HG03045 (cell line): Measurements from ENCODE around the gene TUT7.
A peak's percentile ranks its signal among the peaks of the same experiment; 100 is the strongest.
"Not testable (repeated sequence)": the region's sequence is repeated elsewhere in the genome, so short reads cannot be mapped to it uniquely, and the experiment has no call there.

Experiments used
- ATAC-seq: cut with Tn5 transposase; IDR thresholded peaks from one replicate; pipeline ENCODE4 v1.9.1; 2021; ENCODE audit warnings: mild to moderate bottlenecking, moderate library complexity; ENCODE audit not compliant: unreplicated experiment

The TUT7 gene, protein sequence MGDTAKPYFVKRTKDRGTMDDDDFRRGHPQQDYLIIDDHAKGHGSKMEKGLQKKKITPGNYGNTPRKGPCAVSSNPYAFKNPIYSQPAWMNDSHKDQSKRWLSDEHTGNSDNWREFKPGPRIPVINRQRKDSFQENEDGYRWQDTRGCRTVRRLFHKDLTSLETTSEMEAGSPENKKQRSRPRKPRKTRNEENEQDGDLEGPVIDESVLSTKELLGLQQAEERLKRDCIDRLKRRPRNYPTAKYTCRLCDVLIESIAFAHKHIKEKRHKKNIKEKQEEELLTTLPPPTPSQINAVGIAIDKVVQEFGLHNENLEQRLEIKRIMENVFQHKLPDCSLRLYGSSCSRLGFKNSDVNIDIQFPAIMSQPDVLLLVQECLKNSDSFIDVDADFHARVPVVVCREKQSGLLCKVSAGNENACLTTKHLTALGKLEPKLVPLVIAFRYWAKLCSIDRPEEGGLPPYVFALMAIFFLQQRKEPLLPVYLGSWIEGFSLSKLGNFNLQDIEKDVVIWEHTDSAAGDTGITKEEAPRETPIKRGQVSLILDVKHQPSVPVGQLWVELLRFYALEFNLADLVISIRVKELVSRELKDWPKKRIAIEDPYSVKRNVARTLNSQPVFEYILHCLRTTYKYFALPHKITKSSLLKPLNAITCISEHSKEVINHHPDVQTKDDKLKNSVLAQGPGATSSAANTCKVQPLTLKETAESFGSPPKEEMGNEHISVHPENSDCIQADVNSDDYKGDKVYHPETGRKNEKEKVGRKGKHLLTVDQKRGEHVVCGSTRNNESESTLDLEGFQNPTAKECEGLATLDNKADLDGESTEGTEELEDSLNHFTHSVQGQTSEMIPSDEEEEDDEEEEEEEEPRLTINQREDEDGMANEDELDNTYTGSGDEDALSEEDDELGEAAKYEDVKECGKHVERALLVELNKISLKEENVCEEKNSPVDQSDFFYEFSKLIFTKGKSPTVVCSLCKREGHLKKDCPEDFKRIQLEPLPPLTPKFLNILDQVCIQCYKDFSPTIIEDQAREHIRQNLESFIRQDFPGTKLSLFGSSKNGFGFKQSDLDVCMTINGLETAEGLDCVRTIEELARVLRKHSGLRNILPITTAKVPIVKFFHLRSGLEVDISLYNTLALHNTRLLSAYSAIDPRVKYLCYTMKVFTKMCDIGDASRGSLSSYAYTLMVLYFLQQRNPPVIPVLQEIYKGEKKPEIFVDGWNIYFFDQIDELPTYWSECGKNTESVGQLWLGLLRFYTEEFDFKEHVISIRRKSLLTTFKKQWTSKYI (N-terminal part only)

DNA sequence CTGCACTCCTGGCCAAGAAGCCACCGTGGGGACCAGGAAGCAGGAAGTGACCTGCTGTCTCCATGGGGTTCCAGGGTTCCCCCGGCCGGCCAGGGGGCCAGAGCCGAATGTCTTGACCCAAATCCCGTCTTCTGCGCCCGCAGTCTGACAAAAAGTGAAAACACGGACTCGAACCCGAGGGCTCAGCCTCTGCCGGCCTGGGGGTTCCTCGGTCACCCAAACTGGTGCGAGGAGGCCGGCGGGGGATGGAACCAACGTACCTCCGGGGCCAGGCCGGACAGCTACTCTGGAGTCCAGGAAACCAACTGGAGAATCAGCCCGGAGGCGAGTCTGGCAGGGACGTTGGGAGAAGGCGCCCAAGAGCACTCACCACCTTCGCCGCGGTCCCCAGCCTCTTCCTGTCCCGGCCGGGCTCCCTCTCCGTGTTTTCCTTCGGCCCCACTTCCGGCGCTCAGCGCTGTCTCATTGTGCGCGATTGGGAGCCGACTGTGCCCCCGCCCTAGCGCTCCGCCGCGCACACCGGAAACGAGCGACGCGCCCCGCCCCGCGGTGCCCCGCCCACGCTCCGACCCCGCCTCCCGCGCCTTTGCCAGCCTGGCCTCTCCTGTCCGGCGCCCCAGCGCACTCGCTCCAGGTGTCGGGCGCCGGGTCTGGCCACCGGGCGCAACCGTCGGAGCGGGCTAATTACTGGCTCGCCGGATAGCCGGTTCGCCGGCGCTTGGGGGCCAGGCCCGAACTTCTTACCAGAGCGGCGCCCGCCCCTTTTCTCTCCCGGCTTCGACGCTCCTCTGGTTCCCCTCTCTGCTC, at the start of gene TUT7:
Gene TUT7, minus strand, starts transcription at position 400 of the 807 bp plus-strand sequence. CDS start 1,211 bp downstream, outside the sequence.
- ATAC-seq: peak; percentile 83

DNA sequence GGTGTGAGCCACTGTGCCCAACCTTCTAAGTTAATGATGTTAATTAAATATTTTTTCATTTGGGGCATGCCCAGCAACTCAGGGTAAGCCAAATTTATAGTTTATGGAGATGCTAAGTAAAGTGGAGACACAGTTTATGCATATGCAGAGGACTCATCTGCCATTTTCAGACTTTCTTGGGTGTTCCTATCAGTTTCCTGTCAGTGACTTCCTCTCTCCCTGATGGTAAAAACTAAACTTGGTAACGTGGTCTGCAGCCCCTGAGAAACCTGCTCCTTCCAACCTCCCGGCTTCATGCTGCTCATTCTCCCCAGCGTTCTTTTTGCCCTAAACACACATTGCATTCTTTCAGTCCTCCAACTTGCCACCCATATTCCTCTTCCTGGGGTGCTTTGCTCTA, 48.4 kb upstream of the TUT7 start:
- no peak for ATAC-seq

DNA sequence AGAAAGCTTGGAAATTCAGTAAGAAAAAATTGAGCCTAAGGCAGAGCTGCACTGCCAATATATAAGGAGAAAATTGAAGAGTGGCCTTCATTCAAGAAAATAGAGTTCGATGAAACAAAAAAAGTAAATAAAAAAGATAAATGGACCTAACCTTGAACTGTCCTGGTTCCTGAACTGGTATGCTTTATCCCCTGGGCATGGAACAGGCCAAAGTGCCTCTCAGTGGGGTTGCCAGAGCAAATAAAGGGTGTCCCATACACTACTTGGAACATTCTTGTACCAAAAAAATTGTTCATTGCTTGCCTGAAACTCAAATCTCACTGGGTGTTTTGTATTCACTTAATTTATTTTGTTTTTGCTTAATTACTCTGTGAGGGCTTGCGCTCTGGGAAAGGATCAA, 42.2 kb upstream of the TUT7 start:
- ATAC-seq: no peak

DNA sequence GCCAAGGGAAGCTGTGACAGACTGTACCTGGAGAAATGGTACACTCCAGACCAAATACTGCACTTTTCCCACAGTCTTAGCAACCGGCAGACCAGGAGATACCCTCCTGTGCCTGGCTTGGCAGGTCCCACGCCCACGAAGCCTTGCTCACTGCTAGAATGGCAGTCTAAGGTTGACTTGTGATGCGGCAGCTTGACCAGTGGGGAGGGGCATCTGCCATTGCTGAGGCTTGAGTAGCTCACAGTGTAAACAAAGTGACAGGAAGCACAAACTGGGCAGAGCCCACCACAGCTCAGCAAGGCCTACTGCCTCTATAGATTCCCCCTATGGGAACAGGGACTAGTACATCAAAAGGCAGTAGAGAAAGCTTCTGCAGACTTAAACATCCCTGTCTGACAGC, 36.0 kb upstream of the TUT7 start:
- not testable (repeated sequence) for ATAC-seq

DNA sequence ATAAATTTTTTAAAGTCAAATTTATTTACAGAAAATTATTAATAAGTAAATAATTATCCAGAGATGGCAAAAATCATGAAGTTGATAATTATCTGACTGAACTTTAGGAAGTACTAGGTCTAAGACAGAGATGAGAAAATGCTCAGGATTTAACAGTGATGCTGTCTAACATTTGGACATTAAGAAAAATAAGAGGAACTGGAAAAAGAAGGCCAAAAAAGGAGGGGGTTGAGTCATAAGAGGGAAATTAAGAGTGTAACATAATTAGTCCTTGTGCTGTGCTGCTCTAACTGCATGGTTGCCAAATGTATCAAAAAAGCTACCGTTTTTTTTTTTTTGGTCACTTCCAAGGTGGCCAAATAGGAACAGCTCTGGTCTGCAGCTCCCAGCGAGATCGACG, 35.4 kb upstream of the TUT7 start:
- no peak for ATAC-seq

DNA sequence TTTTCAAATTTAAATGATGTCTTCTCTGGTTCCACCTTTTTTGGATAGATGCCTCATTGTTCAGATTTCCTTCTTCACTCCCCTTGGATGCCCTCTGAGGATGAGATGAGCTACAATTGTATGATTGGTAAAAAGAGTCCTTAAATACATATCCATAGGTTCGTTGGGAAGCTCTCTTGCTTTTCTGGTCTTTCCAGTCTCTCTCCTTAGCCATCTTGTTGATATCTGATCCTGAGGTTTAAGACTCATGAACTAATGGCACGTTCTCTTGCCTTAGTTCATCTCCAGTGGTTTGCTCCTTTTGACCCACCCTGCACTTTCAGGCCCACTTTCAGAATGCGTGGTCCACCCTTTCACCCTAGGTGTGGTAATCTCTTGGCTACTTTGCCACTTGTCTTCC, 33.2 kb upstream of the TUT7 start:
- ATAC-seq: no peak

DNA sequence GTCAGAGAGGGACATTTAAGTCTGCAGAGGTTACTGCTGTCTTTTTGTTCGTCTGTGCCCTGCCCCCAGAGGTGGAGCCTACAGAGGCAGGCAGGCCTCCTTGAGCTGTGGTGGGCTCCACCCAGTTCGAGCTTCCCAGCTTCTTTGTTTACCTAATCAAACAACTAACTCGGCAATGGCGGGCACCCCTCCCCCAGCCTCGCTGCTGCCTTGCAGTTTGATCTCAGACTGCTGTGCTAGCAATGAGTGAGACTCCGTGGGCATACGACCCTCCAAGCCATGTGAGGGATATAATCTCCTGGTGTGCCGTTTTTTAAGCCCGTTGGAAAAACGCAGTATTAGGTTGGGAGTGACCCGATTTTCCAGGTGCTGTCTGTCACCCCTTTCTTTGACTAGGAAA, 28.8 kb upstream of the TUT7 start:
- not testable (repeated sequence) for ATAC-seq

DNA sequence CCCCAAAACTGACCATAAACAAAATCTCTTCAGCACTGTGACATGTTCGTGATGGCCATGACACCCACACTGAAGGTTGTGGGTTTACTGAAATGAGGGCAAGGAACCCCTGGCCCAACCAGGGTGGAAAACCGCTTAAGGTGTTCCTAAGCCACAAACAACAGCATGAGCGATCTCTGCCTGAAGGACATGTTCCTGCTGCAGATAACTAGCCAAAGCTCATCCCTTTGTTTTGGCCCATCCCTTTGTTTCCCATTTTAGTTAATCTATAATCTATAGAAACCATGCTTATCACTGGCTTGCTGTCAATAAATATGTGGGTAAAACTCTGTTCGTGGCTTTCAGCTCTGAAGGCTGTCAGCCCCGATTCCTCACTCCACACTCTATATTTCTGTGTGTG, 21.8 kb upstream of the TUT7 start:
- ATAC-seq: no peak

DNA sequence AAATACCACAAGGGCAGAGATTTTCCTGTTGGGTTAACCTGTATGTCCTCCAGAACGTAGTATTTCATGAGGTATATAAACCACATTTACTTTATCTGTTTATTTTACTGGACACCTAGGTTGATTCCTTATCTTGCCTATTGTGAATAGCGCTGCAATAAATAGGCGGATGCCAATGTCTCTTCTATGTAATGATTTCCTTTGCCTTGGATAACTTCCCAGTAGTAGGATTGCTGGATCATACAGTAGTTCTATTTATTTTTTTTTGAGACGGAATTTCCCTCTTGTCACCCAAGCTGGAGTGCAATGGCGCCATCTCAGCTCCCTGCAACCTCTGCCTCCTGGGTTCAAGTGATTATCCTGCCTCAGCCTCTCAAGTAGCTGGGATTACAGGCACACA, 15.6 kb upstream of the TUT7 start:
- ATAC-seq: no peak

DNA sequence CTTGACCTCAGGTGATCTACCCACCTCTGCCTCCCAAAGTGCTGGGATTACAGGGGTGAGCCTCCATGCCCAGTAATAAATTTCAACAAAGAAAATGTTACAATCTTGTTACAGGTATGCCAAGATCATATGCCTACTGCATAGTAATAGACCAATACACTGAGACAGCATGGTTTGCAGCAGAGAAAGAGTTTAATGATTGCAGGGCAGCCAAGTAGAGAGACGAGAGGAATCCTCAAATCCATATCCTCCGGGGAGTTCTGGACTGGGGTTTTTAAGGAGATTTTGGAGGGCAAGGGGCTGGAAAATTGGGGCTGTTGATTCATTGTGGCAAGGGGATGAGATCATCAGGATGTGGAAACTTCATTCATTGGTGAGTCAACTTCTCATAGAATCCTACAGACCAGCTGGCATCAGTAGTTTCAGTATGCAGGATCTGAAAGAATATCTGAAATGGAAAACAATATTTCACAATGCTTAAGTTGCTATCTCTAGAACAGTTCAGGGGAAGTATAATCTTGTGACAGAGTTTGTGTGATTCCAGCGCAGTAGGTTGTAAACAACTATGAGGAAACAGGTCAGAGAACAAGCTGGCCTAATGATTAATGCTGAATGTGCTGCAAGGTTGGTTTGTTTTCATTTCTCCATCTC, 14.8 kb upstream of the TUT7 start:
- ATAC-seq: no peak

DNA sequence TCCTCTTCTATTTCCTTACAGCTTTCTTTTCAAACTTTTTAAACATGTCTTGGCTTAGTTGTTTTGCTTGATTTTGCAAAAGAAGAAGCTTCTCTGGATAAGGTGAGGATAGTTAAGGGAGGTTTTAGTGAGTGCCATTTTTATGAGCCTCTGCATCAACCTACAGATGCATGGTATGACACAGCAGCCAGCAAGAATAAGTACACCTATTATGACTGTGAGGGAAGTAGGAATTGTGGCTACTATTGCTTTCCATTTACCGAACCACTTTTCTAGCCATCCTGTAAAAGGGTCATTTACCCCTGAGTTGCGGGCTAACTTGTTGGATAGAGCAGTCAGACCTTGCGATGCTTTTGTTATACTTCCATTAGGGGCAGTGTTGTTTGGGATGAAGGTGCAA, 7.0 kb upstream of the TUT7 start:
- ATAC-seq: no peak

DNA sequence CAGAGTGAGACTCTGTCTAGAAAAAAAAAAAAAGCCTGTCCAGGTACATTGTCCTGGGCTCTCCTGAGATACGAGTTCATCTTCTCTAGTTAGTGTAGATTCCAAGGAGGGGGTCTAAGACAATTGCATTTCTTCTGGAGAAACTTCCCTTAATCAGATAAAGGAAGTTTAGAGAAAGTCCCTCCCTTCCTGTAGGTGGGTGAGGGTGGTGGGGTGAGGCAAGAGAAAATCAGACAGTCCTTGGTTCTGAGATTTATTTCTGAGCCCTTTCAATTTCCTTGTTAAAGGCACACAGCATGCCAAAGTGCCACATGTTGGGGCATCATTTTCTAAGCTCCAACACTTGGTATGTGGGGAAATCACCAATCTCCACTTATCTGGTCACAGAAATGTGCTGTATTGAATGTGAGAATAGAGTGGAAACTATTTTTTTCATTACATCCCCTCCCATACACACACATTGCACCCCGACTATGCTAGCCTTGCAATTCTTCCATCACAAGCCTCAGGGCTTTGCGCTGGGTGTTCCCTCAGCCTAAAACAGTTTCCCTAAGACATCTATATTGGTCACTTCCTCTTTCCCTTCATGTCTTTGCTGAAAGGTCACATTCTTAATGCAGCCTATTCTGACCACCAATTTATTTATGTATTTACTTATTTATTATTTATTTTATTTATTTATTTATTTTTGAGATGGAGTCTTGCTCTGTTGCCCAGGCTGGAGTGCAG, 5.1 kb upstream of the TUT7 start:
- no peak for ATAC-seq

DNA sequence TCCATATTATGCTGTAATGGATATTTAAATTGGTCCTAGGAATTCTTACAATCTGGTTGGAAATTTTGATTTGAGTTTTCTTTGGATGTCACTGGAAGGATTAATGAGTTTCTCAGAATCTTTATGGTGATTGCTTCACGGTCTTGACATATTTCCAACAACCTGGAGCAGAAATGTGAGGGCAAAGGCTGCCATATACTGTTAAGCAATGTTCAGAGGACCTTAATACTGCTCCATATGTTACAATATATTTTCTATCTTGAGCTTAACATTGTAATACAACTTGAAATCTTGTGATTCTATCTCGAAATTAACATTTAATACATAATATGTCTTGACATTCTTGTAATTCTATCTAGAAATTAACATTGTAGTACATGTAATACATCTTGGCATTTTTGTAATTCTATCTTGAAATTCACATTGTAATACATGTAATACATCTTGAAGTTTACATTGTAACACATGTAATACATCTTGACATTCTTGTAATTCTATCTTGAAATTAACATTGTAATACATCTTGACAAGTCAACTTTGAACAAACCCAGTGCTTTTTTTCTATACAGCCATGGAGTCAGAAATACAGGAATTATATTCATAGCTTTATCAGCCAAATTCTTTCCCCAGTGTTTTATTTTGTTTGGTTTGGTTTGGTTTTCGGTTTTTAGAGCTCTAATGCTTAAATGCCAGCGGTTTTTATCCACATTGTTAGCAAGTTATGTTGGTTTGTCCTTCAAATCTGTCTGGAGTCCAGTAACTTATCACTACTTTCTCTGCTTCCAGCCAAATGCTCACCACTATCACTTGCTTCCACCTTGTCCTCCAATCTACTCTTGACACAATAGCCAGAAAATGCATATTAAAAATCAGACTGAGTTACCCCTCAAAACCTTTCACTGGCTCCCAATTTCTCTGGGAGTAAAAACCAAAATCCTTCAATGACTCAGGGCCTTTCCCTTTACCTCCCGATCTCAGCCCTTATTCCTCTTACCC, 3.0 kb upstream of the TUT7 start:
- ATAC-seq: no peak

DNA sequence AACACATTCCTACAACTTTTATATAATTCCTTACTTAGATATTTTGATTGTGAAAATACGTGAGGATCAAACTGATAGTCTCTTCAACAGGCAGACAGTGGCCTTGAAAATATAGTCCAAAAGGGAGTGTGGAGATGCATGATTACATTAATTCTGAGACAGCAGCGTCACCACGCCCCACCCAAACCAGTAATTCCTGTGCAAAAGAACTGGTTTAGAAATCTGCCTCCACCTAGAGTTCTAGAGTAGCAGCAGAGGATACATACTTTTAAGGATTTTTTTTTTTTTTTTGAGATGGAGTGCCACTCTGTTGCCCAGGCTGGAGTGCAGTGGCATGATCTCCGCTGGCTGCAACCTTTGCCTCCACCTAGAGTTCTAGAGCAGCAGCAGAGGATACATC, 1.6 kb upstream of the TUT7 start:
- ATAC-seq: no peak

DNA sequence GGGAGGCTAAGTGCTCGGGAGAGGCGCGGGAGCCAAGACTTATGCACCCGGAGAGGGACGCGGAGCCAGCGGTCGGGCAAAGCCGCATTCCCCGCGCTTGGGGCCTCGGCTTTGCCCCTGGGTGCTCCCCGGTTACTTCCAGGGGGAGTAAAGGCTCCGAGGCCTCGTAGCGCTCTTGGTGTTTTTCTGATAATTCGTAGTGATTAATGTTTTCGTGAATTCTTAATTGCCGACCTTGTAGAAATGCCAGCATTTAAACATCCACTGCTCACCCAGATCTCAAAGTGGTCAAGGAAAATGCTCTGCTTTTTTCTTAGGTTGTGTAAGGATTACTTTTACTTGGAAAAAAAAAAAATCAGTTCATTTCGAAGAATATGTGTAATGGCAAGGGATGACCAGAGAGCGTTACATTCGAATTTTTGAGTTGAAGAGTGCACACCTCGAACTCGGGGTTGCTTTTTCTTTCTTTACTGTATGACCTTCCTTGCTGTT, 654 bp upstream of the TUT7 start:
- ATAC-seq: no peak

DNA sequence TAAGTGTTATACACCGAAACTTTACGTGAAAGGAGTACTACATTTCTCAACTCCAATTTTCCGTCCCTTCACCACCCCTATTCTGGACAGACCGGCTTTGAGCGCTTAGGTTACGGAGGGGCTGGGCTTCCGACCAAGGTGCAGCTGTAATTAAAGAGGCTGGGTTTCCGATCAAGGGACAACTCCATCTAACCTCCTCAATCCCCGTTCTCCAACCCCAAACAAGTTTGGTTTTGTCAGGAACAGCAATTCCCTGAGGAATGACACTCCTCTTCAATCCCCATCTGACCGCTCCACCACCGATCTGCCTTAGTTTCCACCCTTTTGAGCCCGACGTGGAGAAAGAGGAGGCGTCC, 577 bp downstream of the TUT7 start:
- no peak for ATAC-seq

DNA sequence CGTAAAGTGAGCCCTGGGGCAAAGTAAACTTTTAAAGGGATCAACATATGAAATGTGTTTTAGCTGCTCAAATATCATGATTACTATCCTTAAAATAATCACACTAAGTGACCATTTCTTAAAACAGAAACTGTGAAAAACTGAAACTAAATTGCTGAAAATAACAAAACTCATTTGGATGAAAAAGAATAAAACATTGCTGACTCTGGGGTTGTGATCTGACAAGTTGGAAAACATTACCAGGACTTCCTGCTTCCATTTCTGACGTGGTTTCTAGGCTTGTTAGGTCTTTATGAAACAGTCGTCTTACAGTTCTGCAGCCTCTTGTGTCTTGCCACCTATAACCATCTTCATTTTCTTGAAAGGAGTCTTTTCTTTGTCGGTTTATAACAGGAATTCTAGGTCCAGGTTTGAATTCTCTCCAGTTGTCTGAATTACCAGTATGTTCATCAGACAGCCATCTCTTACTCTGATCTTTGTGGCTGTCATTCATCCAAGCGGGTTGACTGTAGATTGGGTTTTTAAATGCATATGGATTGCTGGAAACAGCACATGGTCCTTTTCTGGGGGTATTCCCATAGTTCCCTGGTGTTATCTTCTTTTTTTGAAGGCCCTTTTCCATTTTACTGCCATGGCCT, 1.7 kb downstream of the TUT7 start:
- ATAC-seq: no peak
